K562 (cell line): ENCODE measurements around the gene GLIPR1. TPM values are rescaled to one million over a fixed set of nuclear protein-coding genes. Genes with fewer than 3 reads are reported as not detected.

Experiments
- CUX1 ChIP-seq: fragments of 200-800 bp; sonication (Bioruptor generic); IDR thresholded peaks from 2 replicates; pipeline ENCODE4 v1.6.1; 2016; ENCODE audit warnings: missing genetic modification characterization, missing compliant biosample characterization
- MGA ChIP-seq: fragments of 450-650 bp; IDR thresholded peaks from 2 replicates; pipeline ENCODE4 v1.6.1; 2016; ENCODE audit warnings: mild to moderate bottlenecking, moderate library complexity
- STAT5A ChIP-seq: IDR thresholded peaks from 2 replicates; pipeline ENCODE4 v1.6.1; 2012; ENCODE audit warnings: low read length, inconsistent platforms, borderline replicate concordance
- ZBTB2 ChIP-seq: fragments of 450-650 bp; IDR thresholded peaks from 2 replicates; pipeline ENCODE4 v1.6.1; 2016; ENCODE audit warnings: antibody characterized with exemption
- ZNF324 ChIP-seq: fragments of 250-450 bp; sonication (Bioruptor Pico); IDR thresholded peaks from 2 replicates; pipeline ENCODE4 v1.4.0; 2020; ENCODE audit warnings: mild to moderate bottlenecking
- polyA plus RNA-seq, 8 experiments: library from polyadenylated mRNA; depleted of rRNA in 4 of 8; stranded (reverse) in 5 of 8; unstranded in 3 of 8; fragments of >200 nt; fragmentation: Nextera tagmentation in 2 of 8; fragmentation: Illumina TruSeq in 1 of 8; extraction: Ambion mirVana in 2 of 8; extraction: Trizol in 1 of 8; gene quantifications; 2 replicates each; pipeline versions ENCODE4 v1.2.1 to v1.2.3, GENCODE V29; 2011 to 2014; ENCODE audit warnings: inconsistent platforms in 1 of 8, missing spikeins in 1 of 8
- total RNA-seq, 7 experiments: library from RNA; depleted of rRNA in 6 of 7; stranded (reverse); fragments of >200 nt in 6 of 7; fragmentation: Illumina TruSeq in 2 of 7; extraction: Trizol in 2 of 7; gene quantifications; 2 replicates each; pipeline versions ENCODE4 v1.2.1 to v1.2.3, GENCODE V29; 2011 to 2021; ENCODE audit warnings: low replicate concordance in 1 of 7

Gene GLIPR1
- total and polyA plus RNA-seq, 9 of the 15 experiments (the other 6 are each of a cell fraction or from before 2014, with no cell fraction given) = 0.26 to 2.1 (median 1.2) TPM

GRCh38 chr12:75511116-75512048 lies 30.8 kb downstream of the GLIPR1 start, which contains the start of gene KRR1 (continued):
- TF ChIP-seq CUX1 (CRISPR knock-in tag) (no peak), ZBTB2 (peak; percentile 94), MGA (peak; percentile 94), STAT5A (peak; percentile 60; the same call in 1 of the 2 replicates), ZNF324 (CRISPR knock-in tag) (no peak)
